Ascending aorta (tissue), 2 donors: Measurements from ENCODE around the gene KNDC1. TPM values are rescaled to one million over a fixed set of nuclear protein-coding genes. Genes with fewer than 3 reads are reported as not detected.

Experiments used
- DNase-seq, 2 donors: peaks; one replicate each; pipeline ENCODE4 v3.0.0-alpha.2; 2019; ENCODE audit warnings: low spot score in 2 of 2
- H3K27ac ChIP-seq, 2 donors: fragments of 200-600 bp; sonication (generic); one replicate each; pipeline ENCODE4 v1.5.1; 2016 to 2017; ENCODE audit warnings: mild to moderate bottlenecking in 1 of 2
- H3K27me3 ChIP-seq: fragments of 200-600 bp; sonication (generic); one replicate; pipeline ENCODE4 v1.5.1; 2017
- H3K36me3 ChIP-seq, 2 donors: fragments of 200-600 bp; sonication (generic); one replicate each; pipeline ENCODE4 v1.5.1; 2016
- H3K4me1 ChIP-seq, 2 donors: fragments of 200-600 bp; sonication (generic); one replicate each; pipeline ENCODE4 v1.5.1; 2016 to 2017; ENCODE audit warnings: mild to moderate bottlenecking in 1 of 2
- H3K4me3 ChIP-seq, 2 donors: fragments of 200-600 bp; sonication (generic); one replicate each; pipeline ENCODE4 v1.5.1; 2016 to 2017; ENCODE audit warnings: mild to moderate bottlenecking in 1 of 2
- H3K9me3 ChIP-seq, 2 donors: fragments of 200-600 bp; sonication (generic); one replicate each; pipeline ENCODE4 v1.5.1; 2016
- CTCF ChIP-seq, 3 experiments: fragments of 200-600 bp in 2 of 3; fragments of 450-650 bp in 1 of 3; sonication (generic) in 2 of 3; IDR thresholded peaks; one replicate each; pipeline ENCODE4 v1.5.1; 2016 to 2019; ENCODE audit warnings: antibody characterized with exemption in 3 of 3, mild to moderate bottlenecking in 1 of 3, moderate library complexity in 1 of 3
- intact Hi-C: fragments of 100-400 bp; cut with DNase I; formaldehyde crosslinking; loops from one replicate; pipeline ENCODE4 v1.15.1; 2023
- total RNA-seq: library from RNA; depleted of rRNA; stranded (reverse); fragments of >200 nt; gene quantifications from one replicate; pipeline ENCODE4 v1.1.0, GENCODE V29; 2016

The KNDC1 gene
- total RNA-seq, 1 donor from 2014 or later, result 0.21 TPM

GRCh38 chr10:133139551-133140065 lies 20.4 kb upstream of the KNDC1 start:
- Histone ChIP-seq H3K4me3 (no peak overlapping the region), H3K27ac (no peak overlapping the region), H3K4me1 (no peaks in the 10 kb centered on the region), H3K9me3 (no peaks in the 10 kb centered on the region), H3K27me3 (no peaks in the 10 kb centered on the region), H3K36me3 (no peaks in the 10 kb centered on the region)
- no peak for TF ChIP-seq CTCF (IDR thresholded peaks at IDR 0.05)
- no peak for DNase-seq
- intact Hi-C loops, result no loop called here

GRCh38 chr10:133140417-133141143 lies 19.4 kb upstream of the KNDC1 start:
- no peak for DNase-seq
- Histone ChIP-seq H3K9me3 (no peaks in the 10 kb centered on the region), H3K4me3 (no peak overlapping the region), H3K4me1 (no peaks in the 10 kb centered on the region), H3K27me3 (no peaks in the 10 kb centered on the region), H3K27ac (no peak overlapping the region), H3K36me3 (no peaks in the 10 kb centered on the region)
- intact Hi-C loops, result no loop called here
- TF ChIP-seq CTCF (IDR thresholded peaks at IDR 0.05), result no peak

DNA sequence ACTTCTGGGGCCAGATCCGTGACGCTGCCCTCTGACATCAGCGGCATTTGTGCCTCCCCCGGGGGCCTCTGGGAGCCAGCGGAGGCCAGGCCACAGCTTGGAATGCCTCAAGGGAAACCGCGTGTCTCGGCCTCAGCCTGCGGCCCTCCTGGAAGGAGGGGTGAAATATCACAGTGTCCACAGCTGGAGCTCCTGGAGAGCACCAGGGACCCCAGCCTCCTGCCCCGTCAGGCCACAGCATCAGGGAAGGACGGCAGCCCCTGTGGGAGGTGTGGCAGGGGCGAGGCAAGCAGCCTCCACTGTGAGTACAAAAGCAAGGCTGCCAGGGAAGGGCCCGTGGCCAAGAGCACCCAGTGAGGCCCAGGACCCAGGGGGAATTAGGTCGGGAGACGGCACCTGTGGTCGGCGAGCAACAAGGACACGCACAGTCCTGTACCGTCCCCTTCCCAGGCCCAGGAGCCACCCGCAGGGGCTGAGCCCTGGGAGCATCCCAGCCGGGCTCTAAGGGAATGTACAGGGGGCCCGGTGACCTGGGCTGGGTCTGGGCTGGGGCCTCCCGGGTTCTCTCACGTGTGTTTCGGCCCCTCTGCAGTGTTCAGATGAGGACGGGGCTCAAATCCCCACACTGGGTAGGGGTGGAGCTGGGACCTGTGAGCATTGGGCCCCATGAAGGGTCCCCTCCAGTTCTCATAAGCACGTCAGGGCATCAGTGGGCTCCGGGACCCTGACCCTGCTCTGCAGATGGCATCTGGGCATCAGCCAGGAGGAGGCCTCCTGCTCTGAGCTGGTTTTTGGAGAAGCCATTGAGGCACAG lies 18.7 kb upstream of the KNDC1 start:
- no peak overlapping the region for H3K4me3 ChIP-seq
- no peaks in the 10 kb centered on the region for H3K9me3 ChIP-seq
- no peaks in the 10 kb centered on the region for H3K27me3 ChIP-seq
- no peaks in the 10 kb centered on the region for H3K4me1 ChIP-seq
- intact Hi-C loops, result no loop called here
- DNase-seq, result no peak
- H3K27ac ChIP-seq, result no peak overlapping the region
- no peaks in the 10 kb centered on the region for H3K36me3 ChIP-seq
- TF ChIP-seq CTCF (IDR thresholded peaks at IDR 0.05), result no peak

DNA sequence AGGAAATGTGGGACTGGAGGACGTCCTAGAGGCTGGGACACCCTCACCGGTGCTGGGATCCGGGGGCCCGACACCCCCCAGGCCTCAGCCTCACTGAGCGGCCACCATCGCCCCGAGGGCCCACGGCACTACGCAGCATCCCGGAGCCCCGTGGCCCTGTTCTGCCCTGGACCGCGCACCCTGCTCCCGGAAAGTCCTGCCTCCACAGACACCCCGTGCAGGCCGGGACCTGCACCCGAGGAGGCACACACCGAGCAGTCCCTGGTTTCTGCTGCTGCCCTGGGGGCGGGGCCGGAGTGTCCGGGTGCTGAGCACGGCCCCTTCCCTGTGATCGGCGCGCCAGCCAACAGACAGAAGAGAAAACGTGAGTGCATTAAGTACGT lies 18.1 kb upstream of the KNDC1 start:
- Histone ChIP-seq H3K36me3 (no peaks in the 10 kb centered on the region), H3K27ac (no peak overlapping the region), H3K4me1 (no peaks in the 10 kb centered on the region), H3K27me3 (no peaks in the 10 kb centered on the region), H3K4me3 (no peak overlapping the region), H3K9me3 (no peaks in the 10 kb centered on the region)
- no peak for DNase-seq
- no peak for TF ChIP-seq CTCF (IDR thresholded peaks at IDR 0.05)
- intact Hi-C loops, result no loop called here

- Histone ChIP-seq H3K27me3 (no peaks in the 10 kb centered on the region), H3K9me3 (peaks cover 0 to 6% of the 10 kb centered on the region in 2 donors), H3K36me3 (no peaks in the 10 kb centered on the region), H3K4me3 (no peak overlapping the region), H3K4me1 (no peaks in the 10 kb centered on the region), H3K27ac (no peak overlapping the region)
- DNase-seq, result no peak
- no peak for TF ChIP-seq CTCF (IDR thresholded peaks at IDR 0.05)
- intact Hi-C loops, result no loop called here
Measured at GRCh38 chr10:133142523-133143199, 17.4 kb upstream of the KNDC1 start.
